Suprapubic skin (tissue), 4 donors: Measurements from ENCODE around the gene SWAP70.

Source experiments
- POLR2A ChIP-seq, 2 donors: fragments of 450-650 bp; IDR thresholded peaks; one replicate each; pipeline ENCODE4 v1.6.1; 2017; ENCODE audit warnings: antibody characterized with exemption in 2 of 2, mild to moderate bottlenecking in 2 of 2, moderate library complexity in 2 of 2
- POLR2AphosphoS5 ChIP-seq, 3 donors: sonication (generic); formaldehyde crosslinking; IDR thresholded peaks; one replicate each; pipeline ENCODE4 v1.6.1; 2017; ENCODE audit warnings: antibody characterized with exemption in 3 of 3
- TF ChIP-seq, protein P1 (sequence below), 2 donors: fragments of 200-600 bp in 1 of 2; fragments of 450-650 bp in 1 of 2; sonication (generic) in 1 of 2; IDR thresholded peaks; one replicate each; pipeline ENCODE4 v1.5.1; 2016 to 2019; ENCODE audit warnings: antibody characterized with exemption in 2 of 2, mild to moderate bottlenecking in 1 of 2, moderate library complexity in 1 of 2

DNA sequence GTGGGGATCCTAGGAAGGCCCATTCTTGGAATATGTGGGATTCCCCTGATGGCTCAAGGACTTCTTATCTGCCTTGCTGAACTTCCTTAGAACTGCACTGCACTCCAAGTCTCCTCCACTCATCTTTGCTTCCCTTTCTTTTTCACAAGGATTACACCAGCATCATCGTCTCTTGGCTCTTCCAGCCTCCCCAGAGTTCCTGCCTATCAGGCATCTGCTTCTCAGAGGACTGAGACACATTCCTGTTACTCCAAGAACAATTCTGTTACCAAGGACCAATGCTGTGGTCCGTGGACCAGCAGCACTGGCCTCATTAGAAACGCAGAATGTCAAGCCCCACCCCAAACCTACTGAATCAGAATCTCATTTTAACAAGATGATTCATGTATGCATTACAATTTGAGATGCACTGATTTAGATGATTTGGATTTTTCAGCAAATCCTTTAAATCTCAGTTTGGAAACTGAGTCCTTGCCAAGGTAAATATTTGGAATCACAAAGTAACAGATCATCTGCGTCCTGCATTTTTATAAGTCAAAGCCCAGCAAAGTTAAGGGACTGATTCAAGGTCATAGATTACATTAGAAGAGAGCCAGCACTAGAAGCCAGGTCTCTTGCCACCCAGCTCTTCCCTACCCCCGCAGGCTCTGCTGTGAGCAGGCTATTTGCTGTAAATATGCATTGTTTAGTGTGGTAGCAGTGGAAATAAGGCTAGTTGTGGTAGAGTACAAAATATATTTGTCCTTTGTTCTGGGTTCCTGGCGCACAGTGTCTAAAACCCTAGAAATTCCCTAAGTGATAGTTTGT, 110.9 kb downstream of the SWAP70 start:
- TF ChIP-seq, protein P1, sequence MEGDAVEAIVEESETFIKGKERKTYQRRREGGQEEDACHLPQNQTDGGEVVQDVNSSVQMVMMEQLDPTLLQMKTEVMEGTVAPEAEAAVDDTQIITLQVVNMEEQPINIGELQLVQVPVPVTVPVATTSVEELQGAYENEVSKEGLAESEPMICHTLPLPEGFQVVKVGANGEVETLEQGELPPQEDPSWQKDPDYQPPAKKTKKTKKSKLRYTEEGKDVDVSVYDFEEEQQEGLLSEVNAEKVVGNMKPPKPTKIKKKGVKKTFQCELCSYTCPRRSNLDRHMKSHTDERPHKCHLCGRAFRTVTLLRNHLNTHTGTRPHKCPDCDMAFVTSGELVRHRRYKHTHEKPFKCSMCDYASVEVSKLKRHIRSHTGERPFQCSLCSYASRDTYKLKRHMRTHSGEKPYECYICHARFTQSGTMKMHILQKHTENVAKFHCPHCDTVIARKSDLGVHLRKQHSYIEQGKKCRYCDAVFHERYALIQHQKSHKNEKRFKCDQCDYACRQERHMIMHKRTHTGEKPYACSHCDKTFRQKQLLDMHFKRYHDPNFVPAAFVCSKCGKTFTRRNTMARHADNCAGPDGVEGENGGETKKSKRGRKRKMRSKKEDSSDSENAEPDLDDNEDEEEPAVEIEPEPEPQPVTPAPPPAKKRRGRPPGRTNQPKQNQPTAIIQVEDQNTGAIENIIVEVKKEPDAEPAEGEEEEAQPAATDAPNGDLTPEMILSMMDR (IDR thresholded peaks at IDR 0.05), result no peak
- TF ChIP-seq POLR2AphosphoS5 (IDR thresholded peaks at IDR 0.05), result no peak
- no peak for TF ChIP-seq POLR2A (IDR thresholded peaks at IDR 0.05)
